WERI-Rb-1 (cell line): Measurements from ENCODE around the gene PEX10.

ENCODE experiments used
- DNase-seq: peaks from one replicate; pipeline ENCODE4 v3.0.0-alpha.2; 2020
- H3K27ac ChIP-seq: fragments of 250-450 bp; sonication (Bioruptor Pico); 2 replicates; pipeline ENCODE4 v1.5.1; 2020; ENCODE audit warnings: mild to moderate bottlenecking, moderate library complexity
- H3K27me3 ChIP-seq: fragments of 250-450 bp; sonication (Bioruptor Pico); 2 replicates; pipeline ENCODE4 v1.5.1; 2021; ENCODE audit warnings: mild to moderate bottlenecking, low read depth, moderate library complexity; ENCODE audit not compliant: insufficient read depth, severe bottlenecking
- H3K36me3 ChIP-seq: fragments of 250-450 bp; sonication (Bioruptor Pico); 2 replicates; pipeline ENCODE4 v1.5.1; 2020; ENCODE audit warnings: mild to moderate bottlenecking, moderate library complexity
- H3K4me3 ChIP-seq: 2 replicates; pipeline ENCODE4 v1.5.1; 2011; ENCODE audit warnings: low read depth, mild to moderate bottlenecking, control low read depth, low read length
- H3K9me3 ChIP-seq: fragments of 250-450 bp; sonication (Bioruptor Pico); 2 replicates; pipeline ENCODE4 v1.5.1; 2021; ENCODE audit warnings: mild to moderate bottlenecking, moderate library complexity; ENCODE audit not compliant: severe bottlenecking
- TF ChIP-seq, protein P1 (sequence below): IDR thresholded peaks from 2 replicates; pipeline ENCODE4 v1.5.1; 2011; ENCODE audit warnings: low read depth, mild to moderate bottlenecking, control low read depth, inconsistent platforms, low read length

PEX10 gene

GRCh38 chr1:2372551-2373490, 39.5 kb downstream of the PEX10 start:
- Histone ChIP-seq H3K27me3 (no peaks in the 10 kb centered on the region), H3K36me3 (no peaks in the 10 kb centered on the region; the same call in 1 of the 2 replicates), H3K9me3 (no peaks in the 10 kb centered on the region), H3K4me3 (no peak overlapping the region), H3K27ac (no peak overlapping the region)
- DNase-seq: no peak
- TF ChIP-seq, protein P1, sequence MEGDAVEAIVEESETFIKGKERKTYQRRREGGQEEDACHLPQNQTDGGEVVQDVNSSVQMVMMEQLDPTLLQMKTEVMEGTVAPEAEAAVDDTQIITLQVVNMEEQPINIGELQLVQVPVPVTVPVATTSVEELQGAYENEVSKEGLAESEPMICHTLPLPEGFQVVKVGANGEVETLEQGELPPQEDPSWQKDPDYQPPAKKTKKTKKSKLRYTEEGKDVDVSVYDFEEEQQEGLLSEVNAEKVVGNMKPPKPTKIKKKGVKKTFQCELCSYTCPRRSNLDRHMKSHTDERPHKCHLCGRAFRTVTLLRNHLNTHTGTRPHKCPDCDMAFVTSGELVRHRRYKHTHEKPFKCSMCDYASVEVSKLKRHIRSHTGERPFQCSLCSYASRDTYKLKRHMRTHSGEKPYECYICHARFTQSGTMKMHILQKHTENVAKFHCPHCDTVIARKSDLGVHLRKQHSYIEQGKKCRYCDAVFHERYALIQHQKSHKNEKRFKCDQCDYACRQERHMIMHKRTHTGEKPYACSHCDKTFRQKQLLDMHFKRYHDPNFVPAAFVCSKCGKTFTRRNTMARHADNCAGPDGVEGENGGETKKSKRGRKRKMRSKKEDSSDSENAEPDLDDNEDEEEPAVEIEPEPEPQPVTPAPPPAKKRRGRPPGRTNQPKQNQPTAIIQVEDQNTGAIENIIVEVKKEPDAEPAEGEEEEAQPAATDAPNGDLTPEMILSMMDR: no peak

GRCh38 chr1:2368053-2368744, 44.2 kb downstream of the PEX10 start:
- Histone ChIP-seq H3K36me3 (no peaks in the 10 kb centered on the region; the same call in 1 of the 2 replicates), H3K27me3 (no peaks in the 10 kb centered on the region), H3K9me3 (no peaks in the 10 kb centered on the region), H3K27ac (no peak overlapping the region), H3K4me3 (no peak overlapping the region)
- TF ChIP-seq, protein P1: no peak
- DNase-seq: no peak

DNA sequence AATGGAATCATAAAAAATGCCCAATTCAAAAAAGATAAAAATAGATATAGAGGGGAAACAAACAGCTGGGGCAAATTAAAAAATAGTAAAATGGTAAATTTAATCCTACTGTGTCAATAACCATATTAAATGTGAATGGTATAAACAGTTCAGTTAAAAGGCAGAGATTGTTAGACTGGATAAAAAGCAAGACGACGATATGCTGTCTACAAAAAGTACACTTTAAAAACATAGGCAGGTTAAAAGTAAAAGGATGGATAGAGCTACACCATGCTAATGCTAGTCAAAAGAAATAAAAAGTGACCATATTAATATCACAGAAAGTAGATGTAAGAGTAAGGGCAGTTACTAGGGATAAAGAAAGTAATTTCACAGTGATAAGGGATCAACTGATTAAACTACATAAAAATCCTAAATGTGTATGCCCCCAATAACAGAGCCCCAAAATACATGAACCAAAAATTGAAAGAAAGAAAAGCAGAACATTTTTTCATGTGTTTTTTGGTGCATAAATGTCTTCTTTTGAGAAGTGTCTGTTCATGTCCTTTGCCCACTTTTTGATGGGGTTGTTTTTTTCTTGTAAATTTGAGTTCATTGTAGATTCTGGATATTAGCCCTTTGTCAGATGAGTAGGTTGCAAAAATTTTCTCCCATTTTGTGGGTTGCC, 48.4 kb downstream of the PEX10 start:
- TF ChIP-seq, protein P1: no peak
- no peak overlapping the region for H3K4me3 ChIP-seq
- H3K27me3 ChIP-seq: no peaks in the 10 kb centered on the region
- no peaks in the 10 kb centered on the region for H3K36me3 ChIP-seq
- no peaks in the 10 kb centered on the region for H3K9me3 ChIP-seq
- no peak overlapping the region for H3K27ac ChIP-seq
- DNase-seq: no peak

GRCh38 chr1:2360588-2361364, 51.6 kb downstream of the PEX10 start:
- TF ChIP-seq, protein P1: no peak
- Histone ChIP-seq H3K36me3 (no peaks in the 10 kb centered on the region), H3K27ac (no peak overlapping the region), H3K9me3 (no peaks in the 10 kb centered on the region), H3K4me3 (no peak overlapping the region), H3K27me3 (no peaks in the 10 kb centered on the region)
- no peak for DNase-seq
